Renal cortex interstitium (tissue), 11 donors: ENCODE results near the gene TPM4. TPM values are rescaled to one million over a fixed set of nuclear protein-coding genes. Genes with fewer than 3 reads are reported as not detected.
A peak's percentile ranks its signal among the peaks of the same experiment; 100 is the strongest.
"Not testable (repeated sequence)": the region's sequence is repeated elsewhere in the genome, so short reads cannot be mapped to it uniquely, and the experiment has no call there.

Experiments used
- DNase-seq, 11 donors: peaks; one replicate each; pipeline ENCODE4 v3.0.0-alpha.2; 2013; ENCODE audit warnings: low read depth in 9 of 11, low spot score in 4 of 11; ENCODE audit errors: extremely low read depth in 1 of 11
- polyA plus RNA-seq, 3 donors: library from polyadenylated mRNA; unstranded; fragments of 120-200 nt; gene quantifications; one replicate each; pipeline ENCODE4 v1.2.1, GENCODE V29; 2013; ENCODE audit not compliant: insufficient read length in 3 of 3

TPM4 gene
- polyA plus RNA-seq, 3 donors: 525 to 623 (median 557) TPM

DNA sequence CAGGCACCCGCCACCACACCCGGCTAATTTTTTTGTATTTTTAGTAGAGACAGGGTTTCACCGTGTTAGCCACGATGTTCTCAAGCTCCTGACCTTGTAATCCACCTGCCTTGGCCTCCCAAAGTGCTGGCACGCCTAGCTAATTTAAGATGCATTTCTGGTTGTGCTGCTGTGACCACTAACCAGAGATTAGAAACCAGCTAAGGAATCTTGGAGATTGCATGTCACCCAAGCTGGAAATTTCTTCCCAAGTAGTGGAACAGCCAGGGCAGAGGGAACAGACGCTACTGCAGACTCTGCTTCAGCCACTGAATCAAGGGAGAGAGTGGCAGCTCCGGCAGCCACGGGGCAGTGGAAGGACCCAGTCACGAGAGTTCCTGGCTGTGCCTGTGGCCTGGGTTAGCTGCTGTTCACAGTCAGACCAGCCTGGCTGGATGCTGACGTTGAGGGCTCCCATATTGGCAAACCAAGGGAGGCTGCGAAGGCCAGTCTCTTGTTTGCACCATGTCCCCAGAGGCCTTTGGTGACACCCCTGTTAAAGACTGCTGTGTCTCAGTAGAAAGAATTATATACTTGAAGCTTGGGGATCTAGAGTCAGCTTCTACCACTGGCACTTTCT lies 7.9 kb downstream of the TPM4 start:
- DNase-seq: no peak

DNA sequence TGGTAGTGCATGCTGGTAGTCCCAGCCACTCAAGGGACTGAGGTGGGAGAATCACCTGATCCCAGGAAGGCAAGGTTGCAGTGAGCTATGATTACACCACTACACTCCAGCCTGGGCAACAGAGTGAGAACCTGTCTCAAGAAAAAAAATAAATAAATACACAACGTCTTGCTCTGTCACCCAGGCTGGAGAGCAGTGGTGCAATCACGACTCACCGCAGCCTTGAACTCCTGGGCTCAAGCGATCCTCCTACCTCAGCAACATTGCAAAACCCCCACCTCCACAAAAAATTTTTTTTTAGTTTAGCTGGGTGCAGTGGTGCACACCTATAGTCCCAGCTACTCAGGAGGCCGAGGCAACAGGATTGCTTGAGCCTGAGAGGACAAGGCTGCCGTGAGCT lies 8.8 kb downstream of the TPM4 start:
- no peak for DNase-seq

DNA sequence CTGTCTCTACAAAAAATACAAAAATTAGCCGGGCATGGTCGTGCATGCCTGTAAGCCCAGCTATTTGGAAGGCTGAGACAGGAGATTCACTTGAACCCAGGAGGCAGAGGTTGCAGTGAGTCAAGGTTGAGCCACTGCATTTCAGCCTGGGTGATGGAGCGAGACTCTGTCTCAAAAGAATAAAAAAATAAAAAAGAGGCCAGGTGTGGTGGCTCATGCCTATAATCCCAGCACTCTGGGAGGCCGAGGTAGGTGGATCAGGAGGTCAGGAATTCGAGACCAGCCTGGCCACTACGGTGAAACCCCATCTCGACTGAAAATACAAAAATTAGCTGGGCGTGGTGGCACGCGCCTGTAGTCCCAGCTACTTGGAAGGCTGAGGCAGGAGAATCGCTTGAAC lies 11.1 kb downstream of the TPM4 start:
- not testable (repeated sequence) for DNase-seq

DNA sequence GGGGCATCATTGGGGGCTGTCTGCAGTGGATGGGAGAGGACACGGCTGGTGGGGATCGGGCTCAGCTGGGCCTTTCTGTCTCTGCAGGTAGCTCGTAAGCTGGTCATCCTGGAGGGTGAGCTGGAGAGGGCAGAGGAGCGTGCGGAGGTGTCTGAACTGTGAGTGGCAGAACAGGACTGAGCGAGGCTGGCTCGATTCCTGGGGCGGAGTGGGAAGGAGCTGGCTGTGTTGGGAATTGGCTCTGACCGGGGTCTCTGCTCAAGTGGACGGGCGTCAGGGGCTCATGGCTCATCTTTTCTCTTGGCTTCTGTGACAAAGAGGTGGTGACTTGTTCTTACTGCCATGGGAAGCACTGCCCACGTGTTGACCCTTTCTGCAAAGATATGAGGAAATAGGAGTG lies 11.6 kb downstream of the TPM4 start:
- DNase-seq: no peak

DNA sequence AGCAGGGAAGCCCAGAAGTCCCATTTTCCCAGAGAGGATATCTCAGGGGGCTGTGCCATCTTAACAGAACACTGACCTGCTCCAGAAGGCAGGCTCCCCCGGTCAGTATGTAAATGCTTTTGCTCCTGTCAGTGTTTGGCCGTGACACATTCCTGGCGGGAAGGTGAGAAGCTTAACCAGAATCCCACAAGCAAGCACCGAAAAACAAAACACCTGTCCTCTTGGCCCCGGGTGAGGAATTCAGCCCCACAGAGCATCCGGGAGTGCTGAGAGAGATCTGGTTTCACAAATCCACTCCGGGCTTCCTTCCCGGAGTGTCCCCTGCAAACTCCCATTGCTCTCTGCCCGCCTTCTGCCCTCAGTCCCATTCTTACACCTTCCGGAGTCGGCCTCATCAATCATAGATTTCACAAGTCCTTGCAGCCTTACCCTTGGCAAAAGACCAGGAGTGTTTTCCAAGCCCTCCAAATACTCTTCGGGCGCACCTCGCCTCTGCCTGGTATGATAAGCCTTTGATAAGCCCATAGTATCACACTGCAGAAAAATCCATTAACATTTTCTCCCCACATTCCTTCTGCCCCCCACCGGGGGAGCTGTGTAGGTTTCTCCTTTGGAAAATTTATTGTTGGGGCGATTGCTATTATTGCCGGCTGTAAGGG lies 12.2 kb downstream of the TPM4 start:
- no peak for DNase-seq

DNA sequence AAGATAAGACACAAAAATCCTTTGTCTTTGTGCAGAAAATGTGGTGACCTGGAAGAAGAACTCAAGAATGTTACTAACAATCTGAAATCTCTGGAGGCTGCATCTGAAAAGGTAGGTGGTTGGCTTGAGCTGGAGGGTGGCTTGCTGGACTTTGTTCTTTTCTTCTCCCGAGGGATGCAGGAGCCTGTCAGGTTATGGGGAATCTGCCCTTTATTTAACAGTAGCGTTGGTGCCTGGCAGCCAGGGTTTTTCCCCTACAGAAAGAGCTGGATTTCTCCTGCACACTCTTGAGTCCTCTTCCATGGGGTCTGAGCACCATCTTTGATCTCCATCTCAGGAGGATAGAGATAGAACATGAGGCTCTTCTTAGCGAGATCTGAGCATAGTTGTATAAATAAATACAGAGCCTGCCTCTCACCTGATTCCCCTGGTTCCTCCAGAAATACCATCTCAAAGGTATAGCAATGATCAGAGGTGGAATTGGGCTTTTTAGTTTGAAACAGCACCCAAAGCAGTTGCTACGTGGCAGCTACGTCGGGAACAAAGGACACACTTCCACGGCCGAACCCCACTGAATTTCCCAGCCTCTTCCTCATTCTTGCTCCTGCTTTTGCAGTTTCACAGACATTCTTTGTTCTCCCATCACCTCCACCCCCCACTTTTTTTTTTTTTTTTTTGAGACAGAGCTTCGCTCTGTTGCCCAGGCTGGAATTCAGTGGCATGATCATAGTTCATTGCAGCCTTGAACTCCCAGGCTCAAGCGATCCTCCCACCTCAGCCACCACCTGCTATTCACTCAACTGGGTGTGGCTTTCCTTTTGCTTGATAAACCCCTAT lies 12.9 kb downstream of the TPM4 start:
- DNase-seq: no peak

DNA sequence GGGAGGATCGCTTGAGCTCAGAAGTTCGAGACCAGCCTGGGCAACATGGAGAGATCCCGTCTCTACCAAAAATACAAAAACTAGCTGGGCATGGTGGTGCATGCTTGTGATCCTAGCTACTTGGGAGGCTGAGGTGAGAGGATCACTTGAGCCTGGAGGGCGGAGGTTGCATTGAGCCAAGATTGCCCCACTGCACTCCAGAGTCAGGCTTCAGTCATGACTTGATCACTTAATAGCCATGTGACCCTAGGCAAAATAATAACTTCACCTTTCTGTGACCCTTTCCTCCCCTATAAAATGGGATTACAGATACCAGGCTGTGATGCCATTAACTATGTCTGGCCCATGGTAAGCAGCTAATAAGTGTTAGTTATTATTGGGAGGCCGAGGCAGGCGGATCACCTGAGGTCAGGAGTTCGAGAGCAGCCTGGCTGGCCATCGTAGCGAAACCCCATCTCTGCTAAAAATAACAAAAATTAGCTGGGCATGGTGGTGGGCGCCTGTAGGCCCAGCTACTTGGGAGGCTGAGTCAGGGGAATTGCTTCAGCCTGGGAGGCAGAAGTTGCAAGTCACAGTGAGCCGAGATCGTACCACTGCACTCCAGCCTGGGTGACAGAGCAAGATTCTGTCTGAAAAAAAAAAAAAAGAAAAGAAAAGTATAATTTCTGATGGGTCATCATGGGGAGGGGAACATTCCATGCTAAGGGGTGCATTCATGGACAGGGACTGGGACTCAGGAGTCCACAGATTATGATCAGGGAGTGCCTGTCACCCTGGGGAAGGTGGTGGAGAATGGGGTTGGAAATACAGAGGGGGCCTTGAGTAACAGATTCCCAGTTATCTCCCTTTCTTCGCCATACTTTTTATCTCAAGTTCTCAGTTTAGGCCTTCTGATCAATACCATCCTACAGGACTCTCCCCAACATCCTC lies 15.5 kb downstream of the TPM4 start:
- DNase-seq: no peak

DNA sequence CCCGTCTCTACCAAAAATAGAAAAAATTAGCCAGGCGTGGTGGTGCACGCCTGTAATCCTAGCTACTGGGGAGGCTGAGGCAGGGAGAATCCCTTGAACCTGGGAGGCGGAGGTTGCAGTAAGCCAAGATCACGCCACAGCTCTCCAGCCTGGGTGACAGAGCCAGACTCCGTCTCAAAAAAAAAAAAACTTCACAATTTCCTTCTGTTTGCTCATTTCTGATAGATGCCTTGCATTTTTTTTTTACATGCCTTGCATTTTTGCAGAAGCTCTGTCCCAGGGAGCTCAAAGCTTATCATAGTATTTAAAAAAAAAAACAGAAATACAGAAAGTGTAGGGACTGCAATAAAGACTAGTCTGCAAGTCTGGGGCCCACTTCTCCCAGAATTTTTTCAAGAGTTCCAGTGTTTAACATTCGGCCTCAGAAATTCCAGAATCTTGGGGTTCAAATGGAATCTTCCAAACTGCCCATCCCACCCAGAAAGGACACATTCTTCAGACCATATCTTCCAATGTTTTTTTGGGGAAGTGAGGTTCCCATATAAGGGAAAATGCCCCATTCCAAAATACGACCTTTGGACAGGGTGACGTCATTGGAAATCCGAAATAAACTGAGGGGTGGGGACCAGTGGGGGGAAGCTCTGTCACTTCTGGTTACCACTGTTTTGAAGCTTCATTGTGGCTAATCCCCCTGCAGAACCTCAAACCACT lies 18.2 kb downstream of the TPM4 start:
- no peak for DNase-seq

DNA sequence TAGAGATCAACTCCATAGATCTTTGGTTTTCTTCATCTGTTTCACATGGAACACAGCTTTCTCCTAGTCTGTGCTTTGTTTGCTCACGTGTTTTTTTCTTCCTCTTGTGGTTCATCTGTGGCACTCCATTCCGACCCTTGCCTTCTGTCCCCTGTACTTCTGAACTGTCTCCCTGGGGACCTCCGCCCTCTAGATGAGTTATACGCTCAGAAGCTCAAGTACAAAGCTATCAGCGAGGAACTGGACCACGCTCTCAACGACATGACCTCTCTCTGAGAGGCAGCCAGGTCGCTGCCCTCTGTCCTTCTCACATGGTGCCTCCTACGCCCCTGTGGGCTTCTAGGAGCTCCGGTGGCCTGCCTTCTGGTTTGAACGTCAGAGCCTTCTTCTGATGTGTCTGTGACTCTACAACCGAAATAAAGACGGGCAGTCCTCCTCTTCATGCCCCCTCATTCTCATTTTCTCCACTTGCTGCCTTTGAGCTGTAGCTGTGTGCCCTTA lies 18.8 kb downstream of the TPM4 start:
- no peak for DNase-seq

DNA sequence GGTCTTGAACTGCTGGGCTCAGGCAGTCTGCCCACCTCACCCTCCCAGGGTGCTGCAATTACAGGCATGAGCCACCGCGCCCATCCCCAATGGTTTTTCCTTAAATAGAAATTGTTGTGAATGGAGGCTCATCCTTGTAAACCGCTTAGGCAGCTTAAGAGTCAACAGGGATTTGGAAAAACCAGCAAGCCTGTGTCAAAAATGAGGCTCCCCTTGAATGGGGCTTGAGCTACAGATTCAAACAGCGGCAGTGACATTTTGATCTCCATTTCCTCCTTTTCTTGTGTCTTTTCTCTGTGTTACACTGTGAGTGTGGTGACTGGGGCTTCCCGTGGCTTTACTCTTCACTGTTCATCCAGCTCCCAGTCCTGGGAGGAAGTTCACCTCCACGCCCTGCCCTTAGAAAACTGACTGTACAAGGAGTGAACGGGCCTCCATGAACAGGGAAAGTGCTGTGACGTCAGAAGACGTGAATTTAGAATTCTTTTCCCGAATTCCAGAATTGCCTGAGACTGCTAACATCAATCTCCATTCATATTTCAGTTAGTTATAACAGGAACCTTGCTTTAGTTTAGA lies 20.1 kb downstream of the TPM4 start:
- DNase-seq: no peak

DNA sequence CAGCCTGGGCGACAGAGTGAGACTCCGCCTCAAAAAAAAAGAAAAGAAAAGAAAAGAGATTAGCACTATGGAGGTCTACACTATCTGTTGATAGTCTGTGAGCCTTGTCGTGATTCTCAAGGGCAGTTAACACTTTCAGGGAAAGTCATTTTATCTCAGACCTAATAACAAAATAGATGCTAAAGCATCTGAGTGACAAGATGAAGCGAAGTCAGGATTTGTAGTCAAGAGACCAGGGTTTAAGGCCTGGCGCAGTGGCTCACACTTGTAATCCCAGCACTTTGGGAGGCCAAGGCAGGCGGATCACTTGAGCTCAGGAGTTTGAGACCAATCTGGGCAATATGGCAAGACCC lies 22.1 kb downstream of the TPM4 start:
- no peak for DNase-seq

DNA sequence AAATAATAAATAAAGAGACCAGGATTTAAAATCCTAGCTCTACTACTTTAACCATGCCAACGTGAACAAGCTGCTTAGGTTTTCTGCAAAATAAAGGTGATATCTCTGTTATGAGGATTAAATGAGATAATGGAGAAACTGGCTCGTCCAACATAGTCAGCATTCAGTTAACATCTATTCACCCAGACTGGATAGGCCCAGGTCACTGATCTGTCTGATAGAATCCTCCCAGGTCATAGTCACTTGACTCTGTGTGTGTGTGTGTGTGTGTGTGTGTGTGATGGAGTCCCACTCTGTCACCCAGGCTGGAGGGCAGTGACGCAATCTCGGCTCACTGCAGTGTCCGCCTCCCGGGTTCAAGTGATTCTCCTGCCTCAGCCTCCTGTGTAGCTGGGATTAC lies 22.5 kb downstream of the TPM4 start:
- no peak for DNase-seq

DNA sequence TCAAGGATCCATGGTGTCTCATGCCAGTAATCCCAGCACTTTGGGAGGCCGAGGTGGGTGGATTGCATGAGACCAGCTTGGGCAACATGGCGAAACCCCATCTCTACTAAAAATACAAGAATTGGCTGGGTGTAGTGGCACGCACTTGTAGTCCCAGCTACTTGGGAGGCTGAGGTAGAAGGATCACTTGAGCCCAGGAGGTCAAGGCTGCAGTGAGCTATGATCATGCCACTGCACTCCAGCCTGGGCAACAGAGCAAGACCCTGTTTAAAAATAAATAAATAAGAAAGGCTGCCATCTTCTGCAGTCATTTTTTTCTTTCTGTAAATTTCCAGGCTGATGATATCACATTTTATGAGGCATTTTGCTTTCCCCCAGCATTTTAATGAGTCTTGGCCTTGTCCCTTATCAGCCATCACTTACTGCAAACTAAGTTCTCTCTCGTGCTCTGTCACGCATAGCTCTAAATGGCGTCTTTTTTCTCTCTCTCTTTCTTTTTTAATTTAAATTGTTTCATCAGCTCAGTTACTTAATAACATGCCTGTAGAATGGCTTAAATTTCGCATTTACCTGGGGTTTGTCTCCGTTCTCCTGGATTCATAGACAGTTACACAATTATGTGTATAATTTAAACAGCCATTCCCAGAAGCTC lies 23.1 kb downstream of the TPM4 start:
- DNase-seq: not testable (repeated sequence)

DNA sequence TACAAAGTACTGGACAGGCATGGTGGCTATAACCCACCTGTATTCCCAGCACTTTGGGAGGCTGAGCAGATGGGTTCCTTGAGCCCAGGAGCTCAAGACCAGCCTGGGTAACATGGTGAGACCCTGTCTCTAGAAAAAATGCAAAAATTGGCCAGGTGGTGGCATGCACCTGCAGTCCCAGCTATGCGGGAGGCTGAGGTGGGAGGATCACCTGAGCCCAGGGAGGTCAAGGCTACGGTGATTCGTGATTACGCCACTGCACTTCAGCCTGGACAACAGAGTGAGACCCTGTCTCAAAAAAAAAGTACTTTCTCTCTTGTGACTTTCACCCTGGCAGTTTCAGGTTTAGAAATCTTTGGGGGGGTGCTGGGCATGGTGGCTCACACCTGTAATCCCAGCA lies 24.2 kb downstream of the TPM4 start:
- DNase-seq: no peak

DNA sequence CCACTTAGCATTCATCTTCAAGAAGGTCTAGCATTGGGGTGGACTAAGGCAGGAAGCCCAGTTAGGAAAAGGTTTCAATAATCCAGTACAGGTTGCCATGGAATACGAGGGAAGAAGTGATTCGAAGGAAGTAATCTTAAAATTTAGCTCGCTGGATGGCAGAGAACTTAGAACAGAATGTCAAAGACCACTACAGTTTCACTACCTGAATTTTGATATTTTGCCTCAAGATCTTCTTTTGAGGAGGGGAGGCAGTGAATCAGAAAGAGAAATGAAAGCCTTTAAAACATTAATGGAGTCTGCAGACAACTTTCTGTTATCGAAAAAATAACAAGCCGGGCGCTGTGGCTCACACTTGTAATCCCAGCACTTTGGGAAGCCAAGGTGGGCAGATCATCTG lies 28.4 kb downstream of the TPM4 start:
- no peak for DNase-seq

DNA sequence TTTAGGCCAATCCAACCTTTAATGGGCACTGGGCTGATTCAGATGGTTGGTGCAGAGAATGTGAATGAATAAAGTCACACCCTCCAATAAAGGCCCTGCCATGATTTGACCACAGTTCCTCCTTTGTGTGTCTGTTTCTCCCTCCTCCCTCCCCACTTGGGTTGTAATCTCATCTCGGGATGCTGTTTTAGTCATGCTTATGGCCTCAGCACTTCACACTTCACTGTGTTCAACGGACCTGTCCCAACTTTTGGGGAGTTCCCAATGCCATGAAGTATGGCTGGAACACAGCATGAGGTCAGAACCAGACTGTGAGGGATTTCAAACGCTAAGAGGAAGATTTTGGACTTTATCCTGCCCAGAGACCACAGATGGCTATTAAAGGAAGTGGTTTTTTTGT lies 29.8 kb downstream of the TPM4 start:
- no peak for DNase-seq

DNA sequence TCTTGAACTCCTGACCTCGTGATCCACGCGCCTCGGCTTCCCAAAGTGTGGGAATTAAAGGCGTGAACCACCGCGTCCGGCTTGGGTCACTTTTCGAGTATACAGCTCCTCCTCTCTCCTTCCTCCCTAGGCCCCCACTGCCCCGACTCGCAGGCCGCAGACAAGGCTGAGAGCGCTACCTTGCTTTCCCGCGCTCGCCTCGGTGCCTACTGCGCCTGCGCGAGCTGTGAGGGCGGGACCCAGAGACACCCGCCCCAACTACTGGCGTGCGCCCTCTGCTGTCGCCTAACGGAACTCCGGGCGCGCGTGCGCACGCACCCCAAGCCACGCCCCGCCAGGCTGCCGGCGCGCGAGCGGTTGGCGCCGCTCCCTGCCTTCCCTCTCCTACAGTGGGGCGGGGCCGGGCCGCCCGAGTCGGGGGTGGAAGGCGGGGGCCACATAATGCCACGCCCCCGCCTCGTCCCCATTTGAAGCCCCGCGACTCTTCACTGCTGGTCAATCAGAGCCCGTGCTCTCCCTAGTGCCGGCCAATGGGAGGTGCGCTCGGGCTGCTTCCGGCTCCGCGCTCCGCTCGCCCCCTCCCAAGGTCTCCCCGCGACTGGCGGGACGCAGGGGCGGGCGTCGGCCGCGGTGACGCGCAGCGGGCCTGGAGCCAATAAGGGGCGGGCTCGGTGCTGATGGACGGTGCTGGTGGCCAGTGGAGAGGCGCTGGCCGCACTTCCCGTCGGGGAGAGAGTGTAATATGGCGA lies 35.0 kb downstream of the TPM4 start, which contains the start of gene RAB8A:
TSS of gene RAB8A (plus strand) at position 730 of the 749 bp plus-strand sequence. CDS start at position 743, 13 bp downstream.
- DNase-seq: peak; percentile 91 to 99 (median 98)
